Measurements from ENCODE around the gene PACSIN2.
"Not testable (repeated sequence)": the region's sequence is repeated elsewhere in the genome, so short reads cannot be mapped to it uniquely, and the experiment has no call there.

The PACSIN2 gene

GRCh38 chr22:42945736-42946135 is 69.2 kb downstream of the PACSIN2 start:
- no peak for DNase-seq (ENCODE audit: low read depth)

DNA sequence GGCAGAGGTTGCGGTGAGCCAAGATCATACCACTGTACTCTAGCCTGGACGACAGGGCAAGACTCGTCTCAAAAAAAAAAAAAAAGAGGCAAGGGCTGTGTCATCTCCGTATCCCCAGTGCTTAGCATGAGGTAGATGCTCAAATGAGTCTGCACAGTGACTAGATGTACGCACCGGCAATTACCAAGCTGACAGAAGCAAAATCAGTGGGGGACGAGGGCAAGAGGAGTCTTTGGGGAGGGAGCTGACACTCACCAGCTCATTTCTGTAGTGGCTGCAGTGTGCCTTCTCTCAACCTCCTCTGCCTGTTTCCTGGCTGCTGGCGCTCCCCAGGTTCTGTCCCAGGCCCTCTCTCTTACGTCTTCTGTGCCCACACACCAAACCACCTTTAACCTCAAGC is 69.9 kb downstream of the PACSIN2 start:
- DNase-seq (ENCODE audit: low read depth) = no peak

DNA sequence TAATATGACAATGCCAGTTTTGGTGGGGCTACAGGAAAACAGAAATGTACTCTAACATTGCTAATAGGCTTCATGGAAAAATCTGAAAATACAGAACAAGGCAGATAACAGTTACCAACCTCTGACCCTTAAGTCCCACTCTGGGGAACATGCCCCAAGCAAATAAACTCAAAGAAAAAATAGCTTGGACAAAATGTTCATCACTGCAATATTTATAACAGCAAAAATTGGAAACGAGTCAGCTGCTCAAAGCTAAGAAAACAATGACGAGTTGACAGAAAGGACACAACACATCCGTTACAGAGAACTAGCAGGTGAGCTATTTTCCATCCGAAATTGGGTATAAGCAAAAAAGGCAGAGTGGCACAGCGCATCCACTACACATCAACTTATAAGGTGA is 70.5 kb downstream of the PACSIN2 start:
- no peak for DNase-seq (ENCODE audit: low read depth)

GRCh38 chr22:42943981-42944380 is 71.0 kb downstream of the PACSIN2 start:
- no peak for DNase-seq (ENCODE audit: low read depth)

DNA sequence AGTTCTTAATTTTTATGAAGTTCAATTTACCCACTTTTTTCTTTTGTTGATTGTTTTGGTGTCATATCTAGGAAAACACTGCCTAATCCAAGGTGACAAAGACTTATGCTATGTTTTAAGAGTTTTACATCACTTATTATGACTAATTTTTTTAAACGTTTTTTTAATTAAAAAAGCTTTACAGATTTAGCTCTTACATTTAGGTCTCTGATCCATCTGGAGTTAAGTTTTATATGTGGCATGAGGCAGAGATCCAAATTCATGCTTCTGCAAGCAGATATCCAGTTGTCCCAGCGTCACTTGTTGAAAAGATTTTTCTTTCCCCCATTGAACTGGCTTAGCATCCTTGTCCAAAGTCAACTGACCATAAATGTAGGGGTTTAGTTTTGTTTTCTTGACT is 72.6 kb downstream of the PACSIN2 start:
- no peak for DNase-seq (ENCODE audit: low read depth)

DNA sequence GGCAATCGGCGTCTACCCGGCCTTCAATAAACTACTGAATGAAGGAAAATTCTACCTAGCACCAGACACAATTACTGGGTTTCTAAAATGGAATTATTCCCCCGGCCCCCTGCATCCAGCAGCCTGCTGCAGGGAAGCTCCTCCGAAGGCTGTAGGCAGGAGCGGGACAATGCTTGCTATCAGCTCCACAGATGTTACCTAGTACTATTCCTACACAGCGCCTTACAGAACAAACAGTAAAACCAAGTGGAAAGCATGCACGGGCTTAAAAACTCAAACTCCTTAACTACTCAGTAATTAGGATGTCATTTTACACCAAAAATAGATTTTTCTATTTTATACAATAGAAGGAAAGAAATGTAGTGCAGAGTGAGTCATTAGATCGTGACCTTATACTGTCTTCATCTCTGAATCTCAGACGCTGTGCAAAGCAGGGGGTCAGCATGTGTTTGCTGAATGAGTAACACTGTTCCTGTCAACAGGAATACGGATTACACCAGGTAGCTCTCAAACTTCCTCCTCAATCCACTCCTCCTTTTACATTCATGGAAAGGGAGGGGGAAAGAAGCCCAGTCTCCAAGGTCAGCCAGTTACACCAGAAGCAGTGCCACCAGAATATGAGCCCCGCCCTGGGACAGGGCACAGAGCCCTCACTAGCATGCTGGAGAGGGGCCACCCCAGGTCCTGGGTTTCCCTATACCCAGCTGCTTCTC is 74.9 kb downstream of the PACSIN2 start:
- DNase-seq (ENCODE audit: low read depth) = no peak

DNA sequence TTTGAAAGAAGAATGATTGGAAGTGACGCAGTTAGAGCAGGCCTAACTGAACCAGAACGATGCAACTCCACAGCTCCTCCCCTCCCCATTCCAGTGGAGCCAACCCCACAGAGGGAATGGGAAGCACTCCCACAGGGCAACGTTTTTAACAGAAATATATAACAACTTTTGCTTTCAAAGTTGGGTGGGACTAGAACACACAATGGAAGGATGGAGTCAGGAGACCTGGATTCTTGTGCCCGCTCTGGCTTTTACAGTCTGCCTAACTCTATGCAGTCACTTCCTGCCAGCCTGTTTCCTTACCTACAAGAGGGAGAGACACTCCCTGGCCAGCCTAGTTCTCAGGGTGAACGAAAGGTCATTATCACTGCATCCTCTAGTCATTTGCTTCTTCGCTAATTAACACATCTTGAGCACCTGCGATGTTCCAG is 75.5 kb downstream of the PACSIN2 start:
- DNase-seq (ENCODE audit: low read depth) = no peak

GRCh38 chr22:42938976-42939375 is 76.0 kb downstream of the PACSIN2 start:
- no peak for DNase-seq (ENCODE audit: low read depth)

- DNase-seq (ENCODE audit: low read depth) = no peak
Measured at GRCh38 chr22:42938449-42938848, 76.5 kb downstream of the PACSIN2 start.

GRCh38 chr22:42937164-42937843 is 77.6 kb downstream of the PACSIN2 start:
- peak; percentile 24 for DNase-seq (ENCODE audit: low read depth)

GRCh38 chr22:42936680-42937079 is 78.3 kb downstream of the PACSIN2 start:
- DNase-seq (ENCODE audit: low read depth) = not testable (repeated sequence)

- no peak for DNase-seq (ENCODE audit: low read depth)
Measured at GRCh38 chr22:42934338-42934737, 80.6 kb downstream of the PACSIN2 start.

- DNase-seq (ENCODE audit: low read depth) = no peak
Measured at GRCh38 chr22:42933485-42934091, 81.4 kb downstream of the PACSIN2 start.

GRCh38 chr22:42932857-42933484 is 82.0 kb downstream of the PACSIN2 start:
- no peak for DNase-seq (ENCODE audit: low read depth)

DNA sequence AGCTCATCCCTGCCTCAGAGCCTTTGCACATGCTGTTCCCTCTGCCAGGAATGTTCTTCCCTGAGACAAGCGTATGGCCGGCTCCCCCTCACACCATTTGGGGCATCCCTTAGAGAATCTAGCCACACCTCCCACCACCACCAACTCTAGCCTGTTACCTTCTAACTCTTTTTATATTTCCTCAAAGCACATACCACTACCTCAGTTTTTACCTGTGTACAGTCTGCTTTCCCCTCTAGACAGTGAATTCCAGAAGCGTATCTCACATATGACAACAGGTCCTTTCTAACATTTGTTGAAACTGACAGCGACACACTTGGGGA is 82.8 kb downstream of the PACSIN2 start:
- no peak for DNase-seq (ENCODE audit: low read depth)

DNA sequence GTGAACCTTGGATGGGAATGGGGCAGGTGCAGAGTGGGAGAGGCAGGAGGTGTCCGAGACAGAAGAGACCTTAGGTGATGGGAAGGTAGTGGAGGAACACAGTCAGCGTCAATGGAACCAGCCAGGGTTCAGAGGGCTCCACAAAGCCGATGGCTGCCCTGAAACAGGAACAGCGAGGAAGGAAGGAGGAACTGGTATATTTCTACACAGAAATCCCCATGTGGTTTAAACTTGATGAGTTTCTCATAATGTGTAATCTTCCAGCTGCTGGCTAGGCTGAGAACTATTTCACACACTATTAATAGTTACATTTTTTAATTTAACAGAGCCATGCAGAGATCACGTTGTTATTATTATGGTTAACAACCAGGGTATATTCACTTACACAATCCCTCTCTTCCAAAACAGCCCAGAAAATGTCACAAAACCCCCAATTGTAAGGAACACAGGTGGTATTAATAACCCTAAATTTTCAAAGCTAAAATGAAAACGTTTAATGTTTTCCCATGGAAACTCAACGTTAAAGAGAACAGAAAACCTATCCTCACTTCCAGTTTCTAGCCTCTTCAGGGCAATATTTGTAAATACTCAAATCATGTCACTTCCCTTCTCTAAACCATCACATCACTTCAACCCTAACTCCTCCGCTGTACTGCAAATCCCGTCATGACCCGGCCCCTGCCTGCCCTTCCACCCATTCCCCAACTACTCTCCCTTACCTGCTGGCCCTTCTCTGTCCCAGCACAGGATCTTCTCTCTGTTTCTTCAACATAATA is 83.3 kb downstream of the PACSIN2 start:
- no peak for DNase-seq (ENCODE audit: low read depth)

DNA sequence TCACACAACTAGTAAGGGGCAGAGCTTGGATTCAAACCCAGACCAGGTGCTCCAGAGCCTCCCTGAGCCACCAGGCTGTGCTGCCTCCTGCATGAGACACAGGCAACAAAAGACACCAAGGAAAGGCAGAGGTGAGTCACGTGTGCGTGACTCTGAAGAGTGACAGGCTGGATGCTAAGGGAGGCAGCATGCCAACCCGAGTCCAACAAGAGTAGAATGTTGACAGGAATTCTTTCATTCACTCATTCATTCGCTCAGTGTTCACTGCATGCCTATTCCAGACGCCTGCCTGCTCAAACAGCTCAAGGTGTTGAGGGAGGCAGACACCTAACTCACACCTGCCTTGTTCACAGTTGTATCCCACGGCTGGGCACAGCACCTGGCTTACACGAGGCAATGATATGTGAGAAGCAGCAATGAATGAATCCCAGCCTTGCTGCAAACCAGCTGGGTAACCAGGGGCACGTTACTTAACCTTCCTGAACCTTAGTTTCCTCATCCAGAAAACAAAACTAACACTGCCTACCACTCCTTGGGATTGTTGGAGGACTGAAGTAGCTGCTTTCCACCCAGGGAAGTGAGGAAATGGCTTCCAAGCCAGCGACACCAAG is 84.0 kb downstream of the PACSIN2 start:
- DNase-seq (ENCODE audit: low read depth) = no peak

- DNase-seq (ENCODE audit: low read depth) = no peak
Measured at GRCh38 chr22:42929838-42930155, 85.2 kb downstream of the PACSIN2 start.

GRCh38 chr22:42928969-42929837 is 85.7 kb downstream of the PACSIN2 start:
- DNase-seq (ENCODE audit: low read depth) = no peak

DNA sequence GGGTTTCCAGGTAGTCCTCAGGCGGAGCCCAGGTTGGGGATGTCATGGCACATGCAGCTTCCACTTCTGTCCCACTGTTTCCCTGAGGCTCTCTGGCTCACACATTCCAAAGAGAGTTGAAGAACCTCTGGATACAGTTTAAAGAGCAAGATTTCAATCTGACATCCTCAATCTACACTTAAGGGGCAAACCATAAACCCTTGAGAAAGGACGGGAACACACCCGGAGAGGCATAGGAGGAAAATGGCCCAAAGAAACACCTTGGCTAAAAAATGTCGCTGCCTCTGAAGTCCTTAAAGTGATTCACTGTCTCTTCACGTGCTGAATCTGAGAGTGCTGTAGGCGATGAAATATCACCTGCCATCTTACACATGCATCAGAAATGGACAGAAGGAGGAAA is 87.0 kb downstream of the PACSIN2 start:
- DNase-seq (ENCODE audit: low read depth) = no peak

DNA sequence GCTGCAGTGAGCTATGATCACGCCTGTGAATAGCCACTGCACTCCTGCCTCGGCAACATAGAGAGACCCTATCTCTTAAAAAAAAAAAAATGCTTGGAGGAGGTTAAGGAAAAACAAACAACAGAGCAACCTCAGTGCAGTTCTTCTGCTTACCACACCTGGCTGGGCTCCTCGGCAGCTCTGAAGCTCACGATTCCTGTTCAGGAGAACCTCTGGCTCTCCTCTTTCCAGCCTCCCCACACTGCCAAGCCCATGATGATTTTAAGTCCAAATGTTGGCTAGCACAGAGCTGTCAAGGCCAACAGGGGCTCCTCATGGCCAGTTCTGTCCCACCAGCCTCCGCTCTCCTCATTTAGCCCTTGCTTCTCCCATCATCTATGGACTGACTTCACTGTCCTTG is 88.2 kb downstream of the PACSIN2 start:
- DNase-seq (ENCODE audit: low read depth) = no peak

Measured in stimulated activated CD8-positive, alpha-beta memory T cell treated with anti-CD3 and anti-CD28 coated beads, Interleukin-4, amount 100 ng/mL, for 24 hours (primary cell).